Fibroblast of the aortic adventitia (primary cell): ENCODE data around the gene FAF1. TPM values are rescaled to one million over a fixed set of nuclear protein-coding genes. Genes with fewer than 3 reads are reported as not detected.
"Not testable (repeated sequence)": the region's sequence is repeated elsewhere in the genome, so short reads cannot be mapped to it uniquely, and the experiment has no call there.

Experiments used
- DNase-seq: peaks from one replicate; pipeline ENCODE4 v3.0.0-alpha.2; 2010; ENCODE audit warnings: low read depth
- H3K4me3 ChIP-seq: 2 replicates; pipeline ENCODE4 v1.5.1; 2011; ENCODE audit warnings: low read depth, mild to moderate bottlenecking, control low read depth, low read length, moderate library complexity
- CTCF ChIP-seq: IDR thresholded peaks from 2 replicates; pipeline ENCODE4 v1.5.1; 2011; ENCODE audit warnings: mild to moderate bottlenecking, low read length, control low read depth, inconsistent platforms; ENCODE audit not compliant: insufficient read depth
- total RNA-seq: library from RNA; depleted of rRNA; stranded (reverse); fragments of >200 nt; gene quantifications from 2 replicates; pipeline ENCODE4 v1.2.3, GENCODE V29; 2012; ENCODE audit warnings: low replicate concordance

Gene FAF1
- 93.8 and 100 TPM in 2 replicates for total RNA-seq

- DNase-seq = peak; percentile 95
- H3K4me3 ChIP-seq = peak within 1 kb of the TSS; percentile 93
- peak; percentile 41 for TF ChIP-seq CTCF
Observed at GRCh38 chr1:50959913-50960844, at the start of gene FAF1. TSS of gene FAF1 (minus strand) at chr1:50960267. CDS start at chr1:50959811, 456 bp downstream.

- no peak for DNase-seq
- no peak for TF ChIP-seq CTCF
- no peak overlapping the region for H3K4me3 ChIP-seq
Observed at GRCh38 chr1:51009381-51009780, 49.3 kb upstream of the FAF1 start.

GRCh38 chr1:51005549-51005948, 45.5 kb upstream of the FAF1 start:
- not testable (repeated sequence) for DNase-seq, H3K4me3 ChIP-seq

GRCh38 chr1:51002516-51002915, 42.4 kb upstream of the FAF1 start:
- no peak for DNase-seq
- H3K4me3 ChIP-seq = no peak overlapping the region
- TF ChIP-seq CTCF = no peak

- no peak for DNase-seq
- TF ChIP-seq CTCF = no peak
- no peak overlapping the region for H3K4me3 ChIP-seq
Observed at GRCh38 chr1:51000651-51001050, 40.6 kb upstream of the FAF1 start.

GRCh38 chr1:51000160-51000559, 40.1 kb upstream of the FAF1 start:
- no peak for TF ChIP-seq CTCF
- DNase-seq = no peak
- H3K4me3 ChIP-seq = no peak overlapping the region

GRCh38 chr1:50999375-50999774, 39.3 kb upstream of the FAF1 start:
- DNase-seq, H3K4me3 ChIP-seq: not testable (repeated sequence)

GRCh38 chr1:50996083-50996482, 36.0 kb upstream of the FAF1 start:
- DNase-seq = no peak
- H3K4me3 ChIP-seq = no peak overlapping the region
- TF ChIP-seq CTCF = no peak
